ENCODE measurements around the gene SLC18A3.

The SLC18A3 gene

GRCh38 chr10:49620841-49621378 is 10.8 kb downstream of the SLC18A3 start:
- no peak for DNase-seq
- 74% methylated on average over 4 of the region's 6 CpGs for WGBS (ENCODE audit: insufficient coverage)
- ChIA-PET POLR2A (no interaction called here), CTCF (no interaction called here)
- Histone ChIP-seq H3K27me3 (replicated peaks in 2 of 5; ENCODE audit: control insufficient read depth in 4 of 5, insufficient read depth in 5 of 5, low read length in 4 of 5) (peaks cover 4 to 91% (median 17%) of the 10 kb centered on the region in 5 experiments), H3K36me3 (ENCODE audit: control insufficient read depth in 4 of 4, insufficient read depth in 4 of 4, low read length in 3 of 4) (no peaks in the 10 kb centered on the region), H3K27ac (ENCODE audit: insufficient read depth in 1 of 2, low read depth in 1 of 2, low read length in 2 of 2, poor library complexity in 1 of 2, severe bottlenecking in 2 of 2) (no peak overlapping the region), H3K4me3 (ENCODE audit: control insufficient read depth in 1 of 7, extremely low read depth in 1 of 7, insufficient read depth in 4 of 7, low read depth in 2 of 7, low read length in 6 of 7) (no peak overlapping the region), H3K4me1 (ENCODE audit: control extremely low read depth in 1 of 4, control insufficient read depth in 4 of 4, insufficient read depth in 4 of 4, low read length in 3 of 4) (no peaks in the 10 kb centered on the region), H3K9me3 (ENCODE audit: control extremely low read depth in 1 of 5, control insufficient read depth in 4 of 5, insufficient read depth in 2 of 5, low read depth in 1 of 5, low read length in 4 of 5) (no peaks in the 10 kb centered on the region)

DNA sequence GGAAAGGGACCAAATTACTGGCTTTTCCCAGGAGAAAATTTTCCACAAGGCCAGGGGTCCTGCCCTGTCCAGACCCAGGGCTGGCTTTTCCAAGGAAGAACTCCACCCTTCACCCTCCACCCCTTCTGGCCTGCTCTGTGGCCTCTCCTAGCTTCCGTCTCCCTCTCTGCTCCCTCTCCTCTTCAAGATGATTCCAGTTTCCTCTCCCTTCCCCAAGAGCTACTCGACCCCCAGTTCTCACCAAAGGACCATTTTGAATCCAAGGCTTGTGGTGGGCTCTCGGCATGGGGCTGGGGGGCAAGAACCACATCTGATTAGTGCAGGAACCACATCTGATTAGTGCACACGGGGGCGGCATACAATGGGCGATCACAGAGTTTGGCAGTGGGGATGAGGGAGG is 11.5 kb downstream of the SLC18A3 start:
- peaks cover 4 to 84% (median 14%) of the 10 kb centered on the region in 5 experiments for H3K27me3 ChIP-seq (replicated peaks in 2 of 5; ENCODE audit: control insufficient read depth in 4 of 5, insufficient read depth in 5 of 5, low read length in 4 of 5)
- WGBS (ENCODE audit: insufficient coverage), result 80% methylated on average over 3 of the region's 6 CpGs

DNA sequence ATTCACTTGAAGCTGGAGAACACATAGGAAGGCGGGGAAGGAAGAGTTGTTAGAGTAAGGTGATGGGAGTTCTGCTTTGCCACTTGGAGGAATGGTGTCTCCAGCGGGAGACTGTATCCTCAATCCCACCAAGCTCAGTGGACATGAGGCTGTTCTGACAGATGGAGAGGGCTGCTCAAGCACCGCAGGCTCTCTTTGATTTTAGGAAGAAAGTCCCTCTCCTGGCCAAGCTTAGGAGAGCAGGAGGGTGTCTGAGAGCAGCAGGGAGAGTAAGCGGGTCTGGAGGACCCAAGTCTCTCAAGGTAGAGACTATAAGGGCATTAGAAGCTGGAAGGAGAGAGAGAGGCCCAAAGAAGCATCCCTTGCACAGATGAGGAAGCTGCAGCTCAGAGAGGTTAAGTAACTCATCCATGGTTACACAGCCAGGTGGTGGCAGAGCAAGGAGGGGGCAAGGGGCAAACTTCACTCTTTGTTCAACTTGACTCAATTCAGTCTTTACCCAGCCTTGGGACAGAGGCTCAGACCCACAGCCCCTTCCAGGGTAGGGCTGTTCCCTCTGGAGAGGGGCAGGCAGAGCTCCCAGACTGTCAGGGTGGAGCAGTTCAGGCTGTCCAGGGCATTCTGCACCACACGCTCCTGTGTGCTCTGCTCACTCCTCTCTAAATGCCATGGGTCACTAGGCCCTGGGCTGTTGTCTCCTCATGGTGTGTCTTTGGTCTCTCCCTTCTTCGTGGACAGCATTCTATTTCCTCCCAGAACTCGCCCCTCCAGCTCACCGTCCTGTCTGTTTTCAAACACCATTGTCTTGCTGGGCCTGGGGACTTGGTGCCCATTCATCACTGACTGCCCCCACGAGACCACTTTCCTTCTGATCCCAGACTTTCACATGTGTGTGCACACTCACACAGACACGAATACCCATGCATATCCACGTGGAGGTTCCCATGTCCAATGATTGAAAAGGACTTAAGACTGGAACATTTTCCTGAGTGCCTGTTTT is 12.6 kb downstream of the SLC18A3 start:
- DNase-seq, result no peak
- no peaks in the 10 kb centered on the region for H3K36me3 ChIP-seq (ENCODE audit: control insufficient read depth in 4 of 4, insufficient read depth in 4 of 4, low read length in 3 of 4)
- H3K27me3 ChIP-seq (replicated peaks in 2 of 5; ENCODE audit: control insufficient read depth in 4 of 5, insufficient read depth in 5 of 5, low read length in 4 of 5), result peaks cover 4 to 73% (median 11%) of the 10 kb centered on the region in 5 experiments
- ChIA-PET CTCF (no interaction called here), POLR2A (no interaction called here)
- no peak overlapping the region for H3K4me3 ChIP-seq (ENCODE audit: control insufficient read depth in 1 of 7, extremely low read depth in 1 of 7, insufficient read depth in 4 of 7, low read depth in 2 of 7, low read length in 6 of 7)
- no peaks in the 10 kb centered on the region for H3K9me3 ChIP-seq (ENCODE audit: control extremely low read depth in 1 of 5, control insufficient read depth in 4 of 5, insufficient read depth in 2 of 5, low read depth in 1 of 5, low read length in 4 of 5)
- no peak overlapping the region for H3K27ac ChIP-seq (ENCODE audit: insufficient read depth in 1 of 2, low read depth in 1 of 2, low read length in 2 of 2, poor library complexity in 1 of 2, severe bottlenecking in 2 of 2)
- H3K4me1 ChIP-seq (ENCODE audit: control extremely low read depth in 1 of 4, control insufficient read depth in 4 of 4, insufficient read depth in 4 of 4, low read length in 3 of 4), result no peaks in the 10 kb centered on the region
- 72% methylated on average over 9 of the region's 11 CpGs for WGBS (ENCODE audit: insufficient coverage)

More for the DNA sequence above, 11.5 kb downstream of the SLC18A3 start:
- no peak overlapping the region for H3K4me3 ChIP-seq (ENCODE audit: control insufficient read depth in 1 of 7, extremely low read depth in 1 of 7, insufficient read depth in 4 of 7, low read depth in 2 of 7, low read length in 6 of 7)
- ChIA-PET CTCF (no interaction called here), POLR2A (no interaction called here)
- DNase-seq, result no peak
- no peaks in the 10 kb centered on the region for H3K36me3 ChIP-seq (ENCODE audit: control insufficient read depth in 4 of 4, insufficient read depth in 4 of 4, low read length in 3 of 4)
- no peaks in the 10 kb centered on the region for H3K4me1 ChIP-seq (ENCODE audit: control extremely low read depth in 1 of 4, control insufficient read depth in 4 of 4, insufficient read depth in 4 of 4, low read length in 3 of 4)
- no peak overlapping the region for H3K27ac ChIP-seq (ENCODE audit: insufficient read depth in 1 of 2, low read depth in 1 of 2, low read length in 2 of 2, poor library complexity in 1 of 2, severe bottlenecking in 2 of 2)
- H3K9me3 ChIP-seq (ENCODE audit: control extremely low read depth in 1 of 5, control insufficient read depth in 4 of 5, insufficient read depth in 2 of 5, low read depth in 1 of 5, low read length in 4 of 5), result no peaks in the 10 kb centered on the region

- no peaks in the 10 kb centered on the region for H3K36me3 ChIP-seq (ENCODE audit: control insufficient read depth in 4 of 4, insufficient read depth in 4 of 4, low read length in 3 of 4)
- CTCF ChIA-PET, result no interaction called here
- H3K4me1 ChIP-seq (ENCODE audit: control extremely low read depth in 1 of 4, control insufficient read depth in 4 of 4, insufficient read depth in 4 of 4, low read length in 3 of 4), result no peaks in the 10 kb centered on the region
- peaks cover 0 to 62% (median 0%) of the 10 kb centered on the region in 5 experiments for H3K27me3 ChIP-seq (replicated peaks in 2 of 5; ENCODE audit: control insufficient read depth in 4 of 5, insufficient read depth in 5 of 5, low read length in 4 of 5)
- H3K9me3 ChIP-seq (ENCODE audit: control extremely low read depth in 1 of 5, control insufficient read depth in 4 of 5, insufficient read depth in 2 of 5, low read depth in 1 of 5, low read length in 4 of 5), result no peaks in the 10 kb centered on the region
- POLR2A ChIA-PET, result no interaction called here
- WGBS (ENCODE audit: insufficient coverage), result 76% methylated on average over 5 of the region's 5 CpGs
- DNase-seq, result no peak
- H3K4me3 ChIP-seq (ENCODE audit: control insufficient read depth in 1 of 7, extremely low read depth in 1 of 7, insufficient read depth in 4 of 7, low read depth in 2 of 7, low read length in 6 of 7), result no peak overlapping the region
- H3K27ac ChIP-seq (ENCODE audit: insufficient read depth in 1 of 2, low read depth in 1 of 2, low read length in 2 of 2, poor library complexity in 1 of 2, severe bottlenecking in 2 of 2), result no peak overlapping the region
These were observed 14.5 kb downstream of the SLC18A3 start for GRCh38 chr10:49624629-49625028.

DNA sequence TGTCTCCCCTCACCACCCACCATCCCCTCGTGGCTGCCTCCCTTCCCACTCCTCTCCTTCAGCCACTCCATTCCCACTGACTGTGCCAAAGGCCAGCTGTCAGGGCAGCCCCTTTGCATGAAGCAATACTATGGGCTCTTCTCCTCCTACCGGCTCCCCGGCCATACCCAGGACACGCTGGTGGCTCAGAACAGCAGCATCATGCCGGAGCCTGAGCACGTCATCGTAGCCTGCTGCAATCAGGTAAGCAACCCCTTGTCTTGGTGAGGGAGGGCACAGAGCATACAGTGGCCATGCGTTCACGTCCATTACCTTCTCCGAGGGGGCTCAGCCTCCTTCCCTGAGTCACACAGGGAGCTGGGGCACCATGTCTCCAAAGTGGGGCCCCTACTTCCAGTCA is 15.3 kb downstream of the SLC18A3 start:
- no peak for DNase-seq
- Histone ChIP-seq H3K27ac (ENCODE audit: insufficient read depth in 1 of 2, low read depth in 1 of 2, low read length in 2 of 2, poor library complexity in 1 of 2, severe bottlenecking in 2 of 2) (no peak overlapping the region), H3K9me3 (ENCODE audit: control extremely low read depth in 1 of 5, control insufficient read depth in 4 of 5, insufficient read depth in 2 of 5, low read depth in 1 of 5, low read length in 4 of 5) (no peaks in the 10 kb centered on the region), H3K27me3 (replicated peaks in 2 of 5; ENCODE audit: control insufficient read depth in 4 of 5, insufficient read depth in 5 of 5, low read length in 4 of 5) (peaks cover 0 to 55% (median 0%) of the 10 kb centered on the region in 5 experiments), H3K36me3 (ENCODE audit: control insufficient read depth in 4 of 4, insufficient read depth in 4 of 4, low read length in 3 of 4) (no peaks in the 10 kb centered on the region), H3K4me3 (ENCODE audit: control insufficient read depth in 1 of 7, extremely low read depth in 1 of 7, insufficient read depth in 4 of 7, low read depth in 2 of 7, low read length in 6 of 7) (no peak overlapping the region), H3K4me1 (ENCODE audit: control extremely low read depth in 1 of 4, control insufficient read depth in 4 of 4, insufficient read depth in 4 of 4, low read length in 3 of 4) (no peaks in the 10 kb centered on the region)
- CTCF ChIA-PET, result no interaction called here
- 90% methylated on average over 10 of the region's 10 CpGs for WGBS (ENCODE audit: insufficient coverage)
- POLR2A ChIA-PET, result no interaction called here

DNA sequence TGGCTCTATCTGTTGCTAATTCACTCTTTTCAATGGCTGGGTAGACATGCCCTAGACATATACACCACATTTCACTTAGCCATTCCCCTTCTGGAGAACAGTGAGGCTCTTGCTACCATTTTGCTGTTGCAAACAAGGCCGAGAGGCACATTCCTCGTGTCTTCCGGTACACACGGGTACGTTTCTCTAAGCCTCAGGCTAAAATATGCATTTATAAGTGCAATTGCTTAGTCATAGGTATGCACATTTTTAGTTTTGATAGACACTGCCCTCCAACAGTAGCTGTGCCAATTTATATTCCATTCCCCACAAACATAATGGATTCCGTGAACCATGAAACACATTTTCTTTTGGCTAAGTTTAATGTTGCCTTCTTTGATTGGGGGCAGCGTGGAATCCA is 16.9 kb downstream of the SLC18A3 start:
- H3K9me3 ChIP-seq (ENCODE audit: control extremely low read depth in 1 of 5, control insufficient read depth in 4 of 5, insufficient read depth in 2 of 5, low read depth in 1 of 5, low read length in 4 of 5), result no peaks in the 10 kb centered on the region
- ChIA-PET POLR2A (no interaction called here), CTCF (no interaction called here)
- H3K27me3 ChIP-seq (replicated peaks in 2 of 5; ENCODE audit: control insufficient read depth in 4 of 5, insufficient read depth in 5 of 5, low read length in 4 of 5), result peaks cover 0 to 50% (median 0%) of the 10 kb centered on the region in 5 experiments
- no peak overlapping the region for H3K27ac ChIP-seq (ENCODE audit: insufficient read depth in 1 of 2, low read depth in 1 of 2, low read length in 2 of 2, poor library complexity in 1 of 2, severe bottlenecking in 2 of 2)
- DNase-seq, result no peak
- no peaks in the 10 kb centered on the region for H3K36me3 ChIP-seq (ENCODE audit: control insufficient read depth in 4 of 4, insufficient read depth in 4 of 4, low read length in 3 of 4)
- no peaks in the 10 kb centered on the region for H3K4me1 ChIP-seq (ENCODE audit: control extremely low read depth in 1 of 4, control insufficient read depth in 4 of 4, insufficient read depth in 4 of 4, low read length in 3 of 4)
- H3K4me3 ChIP-seq (ENCODE audit: control insufficient read depth in 1 of 7, extremely low read depth in 1 of 7, insufficient read depth in 4 of 7, low read depth in 2 of 7, low read length in 6 of 7), result no peak overlapping the region
- WGBS (ENCODE audit: insufficient coverage), result 92% methylated on average over 7 of the region's 7 CpGs

- no peak for DNase-seq
- Histone ChIP-seq H3K4me3 (ENCODE audit: control insufficient read depth in 1 of 7, extremely low read depth in 1 of 7, insufficient read depth in 4 of 7, low read depth in 2 of 7, low read length in 6 of 7) (no peak overlapping the region), H3K27ac (ENCODE audit: insufficient read depth in 1 of 2, low read depth in 1 of 2, low read length in 2 of 2, poor library complexity in 1 of 2, severe bottlenecking in 2 of 2) (no peak overlapping the region), H3K9me3 (ENCODE audit: control extremely low read depth in 1 of 5, control insufficient read depth in 4 of 5, insufficient read depth in 2 of 5, low read depth in 1 of 5, low read length in 4 of 5) (no peaks in the 10 kb centered on the region), H3K27me3 (replicated peaks in 2 of 5; ENCODE audit: control insufficient read depth in 4 of 5, insufficient read depth in 5 of 5, low read length in 4 of 5) (peaks cover 0 to 48% (median 4%) of the 10 kb centered on the region in 5 experiments), H3K4me1 (ENCODE audit: control extremely low read depth in 1 of 4, control insufficient read depth in 4 of 4, insufficient read depth in 4 of 4, low read length in 3 of 4) (no peaks in the 10 kb centered on the region), H3K36me3 (ENCODE audit: control insufficient read depth in 4 of 4, insufficient read depth in 4 of 4, low read length in 3 of 4) (no peaks in the 10 kb centered on the region)
- CTCF ChIA-PET, result no interaction called here
- POLR2A ChIA-PET, result no interaction called here
- WGBS (ENCODE audit: insufficient coverage), result 97% methylated on average over 14 of the region's 18 CpGs
These were observed 17.6 kb downstream of the SLC18A3 start for GRCh38 chr10:49627644-49628247.
